HL-60 (cell line): ENCODE data around the gene PLA1A.

ENCODE experiments used
- CTCF ChIP-seq: IDR thresholded peaks from one replicate; pipeline ENCODE4 v1.5.1; 2011; ENCODE audit warnings: low read length, control low read depth, inconsistent platforms; ENCODE audit not compliant: insufficient read depth
- GABPA ChIP-seq: IDR thresholded peaks from 2 replicates; pipeline ENCODE4 v1.6.1; 2012; ENCODE audit warnings: low read depth
- POLR2AphosphoS5 ChIP-seq: IDR thresholded peaks from 2 replicates; pipeline ENCODE4 v1.6.1; 2012; ENCODE audit warnings: low read depth
- SPI1 ChIP-seq: IDR thresholded peaks from 2 replicates; pipeline ENCODE4 v1.6.1; 2012; ENCODE audit warnings: low read depth, mild to moderate bottlenecking, borderline replicate concordance
- TF ChIP-seq, protein P1 (sequence below): IDR thresholded peaks from 2 replicates; pipeline ENCODE4 v1.6.1; 2012; ENCODE audit warnings: low read depth; ENCODE audit not compliant: insufficient replicate concordance

- TF ChIP-seq CTCF (no peak), GABPA (no peak), POLR2AphosphoS5 (no peak), SPI1 (no peak)
- TF ChIP-seq, protein P1, sequence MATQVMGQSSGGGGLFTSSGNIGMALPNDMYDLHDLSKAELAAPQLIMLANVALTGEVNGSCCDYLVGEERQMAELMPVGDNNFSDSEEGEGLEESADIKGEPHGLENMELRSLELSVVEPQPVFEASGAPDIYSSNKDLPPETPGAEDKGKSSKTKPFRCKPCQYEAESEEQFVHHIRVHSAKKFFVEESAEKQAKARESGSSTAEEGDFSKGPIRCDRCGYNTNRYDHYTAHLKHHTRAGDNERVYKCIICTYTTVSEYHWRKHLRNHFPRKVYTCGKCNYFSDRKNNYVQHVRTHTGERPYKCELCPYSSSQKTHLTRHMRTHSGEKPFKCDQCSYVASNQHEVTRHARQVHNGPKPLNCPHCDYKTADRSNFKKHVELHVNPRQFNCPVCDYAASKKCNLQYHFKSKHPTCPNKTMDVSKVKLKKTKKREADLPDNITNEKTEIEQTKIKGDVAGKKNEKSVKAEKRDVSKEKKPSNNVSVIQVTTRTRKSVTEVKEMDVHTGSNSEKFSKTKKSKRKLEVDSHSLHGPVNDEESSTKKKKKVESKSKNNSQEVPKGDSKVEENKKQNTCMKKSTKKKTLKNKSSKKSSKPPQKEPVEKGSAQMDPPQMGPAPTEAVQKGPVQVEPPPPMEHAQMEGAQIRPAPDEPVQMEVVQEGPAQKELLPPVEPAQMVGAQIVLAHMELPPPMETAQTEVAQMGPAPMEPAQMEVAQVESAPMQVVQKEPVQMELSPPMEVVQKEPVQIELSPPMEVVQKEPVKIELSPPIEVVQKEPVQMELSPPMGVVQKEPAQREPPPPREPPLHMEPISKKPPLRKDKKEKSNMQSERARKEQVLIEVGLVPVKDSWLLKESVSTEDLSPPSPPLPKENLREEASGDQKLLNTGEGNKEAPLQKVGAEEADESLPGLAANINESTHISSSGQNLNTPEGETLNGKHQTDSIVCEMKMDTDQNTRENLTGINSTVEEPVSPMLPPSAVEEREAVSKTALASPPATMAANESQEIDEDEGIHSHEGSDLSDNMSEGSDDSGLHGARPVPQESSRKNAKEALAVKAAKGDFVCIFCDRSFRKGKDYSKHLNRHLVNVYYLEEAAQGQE = no peak
Measured at GRCh38 chr3:119562307-119562961, 35.3 kb upstream of the PLA1A start.
